ENCODE results near the gene TRPC4.

Gene TRPC4

DNA sequence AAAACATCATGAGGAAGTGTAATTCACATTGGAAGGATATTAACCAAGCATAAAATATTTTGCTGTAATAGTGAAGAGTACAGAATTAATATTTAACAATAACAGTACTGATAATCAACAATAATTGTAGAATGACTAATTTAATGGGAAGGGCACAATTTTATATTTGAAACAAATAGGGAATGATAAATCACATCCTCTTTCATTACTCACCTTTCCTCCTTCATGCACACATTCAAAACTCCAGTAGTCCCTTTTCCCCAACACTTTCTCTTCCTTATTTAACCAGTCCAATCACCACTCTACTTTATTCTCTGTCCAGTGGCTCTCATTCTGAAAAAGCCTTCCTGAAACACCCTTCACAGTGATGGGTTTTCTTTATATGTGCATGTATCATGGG lies 160.3 kb downstream of the TRPC4 start:
- DNase-seq: no peak

DNA sequence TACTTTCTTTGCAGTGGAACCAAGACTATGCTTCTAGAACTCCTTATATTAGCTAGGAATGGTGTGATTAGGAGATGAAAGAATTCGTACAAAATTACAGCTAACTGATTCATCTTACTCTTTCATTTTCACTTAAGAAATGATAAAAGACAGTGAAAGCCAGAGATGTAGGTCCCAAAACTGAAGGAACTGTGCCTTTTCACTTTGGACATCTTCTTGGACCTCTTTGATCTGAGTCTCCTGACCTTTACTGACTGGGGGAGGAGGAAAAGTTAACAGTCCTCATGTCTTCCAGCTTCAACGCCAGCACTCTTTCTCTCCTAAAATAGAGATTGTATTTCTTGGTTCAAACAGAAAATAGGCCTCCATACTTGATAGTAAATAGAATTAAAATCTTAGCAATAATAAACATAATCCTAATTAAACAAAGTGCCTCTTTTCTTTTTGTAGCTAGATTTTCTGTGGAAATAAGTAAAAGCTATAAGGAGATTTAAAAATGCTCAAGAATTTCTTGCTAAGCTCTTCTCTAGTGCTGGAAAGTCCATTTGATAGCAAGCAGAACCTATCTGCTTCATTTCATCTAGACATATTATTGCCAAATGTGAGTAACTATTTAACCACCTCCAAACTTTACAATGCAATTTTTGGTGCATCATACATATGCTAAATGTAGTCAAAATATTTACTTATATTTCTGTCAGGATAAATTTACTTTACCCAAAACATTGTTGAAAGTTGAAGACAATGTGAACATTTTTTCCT lies 161.7 kb downstream of the TRPC4 start:
- no peak for DNase-seq

GRCh38 chr13:37706041-37706440 lies 163.5 kb downstream of the TRPC4 start:
- DNase-seq: no peak

- no peak for DNase-seq
Measured at GRCh38 chr13:37701972-37702371, 167.6 kb downstream of the TRPC4 start.

DNA sequence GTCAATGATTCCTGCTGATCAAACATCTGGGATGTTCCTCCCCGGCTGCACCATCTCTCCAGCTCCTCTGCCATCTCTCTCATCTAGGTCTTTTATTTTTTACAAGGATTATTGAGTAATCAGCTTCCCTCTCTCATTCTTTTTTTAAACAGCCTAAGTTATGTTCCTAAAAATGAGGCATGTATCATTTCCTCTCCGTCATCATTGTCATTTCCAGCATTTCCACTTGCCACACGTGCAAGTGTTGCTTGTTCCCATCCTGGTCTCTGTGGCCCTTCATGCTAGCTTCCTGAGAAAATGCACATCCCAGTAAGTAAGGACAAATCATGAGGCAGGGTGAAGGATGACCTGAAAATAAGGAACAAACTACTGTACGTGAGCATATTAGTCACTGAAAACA lies 168.3 kb downstream of the TRPC4 start:
- DNase-seq: no peak

GRCh38 chr13:37700887-37701286 lies 168.7 kb downstream of the TRPC4 start:
- no peak for DNase-seq

- no peak for DNase-seq
Measured at GRCh38 chr13:37695200-37695599, 174.4 kb downstream of the TRPC4 start.

DNA sequence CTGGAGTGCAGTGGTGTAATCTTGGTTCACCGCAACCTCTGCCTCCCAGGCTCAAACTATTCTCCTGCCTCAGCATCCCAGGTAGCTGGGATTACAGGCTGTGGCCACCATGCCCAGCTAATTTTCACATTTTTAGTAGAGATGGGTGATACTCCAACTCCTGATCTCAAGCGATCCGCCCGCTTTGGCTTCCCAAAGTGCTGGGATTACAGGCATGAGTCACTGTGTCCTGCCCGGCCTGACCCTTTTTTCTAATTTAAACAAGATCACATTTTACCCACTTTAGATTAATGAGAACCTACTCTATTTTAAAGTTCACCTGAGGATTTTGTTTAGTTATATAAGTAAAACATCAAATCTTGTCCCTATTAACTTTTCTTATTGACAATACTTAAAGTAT lies 179.2 kb downstream of the TRPC4 start:
- no peak for DNase-seq

- no peak for DNase-seq
Measured at GRCh38 chr13:37686501-37686900, 183.1 kb downstream of the TRPC4 start.

- DNase-seq: no peak
Measured at GRCh38 chr13:37685206-37685605, 184.4 kb downstream of the TRPC4 start.

DNA sequence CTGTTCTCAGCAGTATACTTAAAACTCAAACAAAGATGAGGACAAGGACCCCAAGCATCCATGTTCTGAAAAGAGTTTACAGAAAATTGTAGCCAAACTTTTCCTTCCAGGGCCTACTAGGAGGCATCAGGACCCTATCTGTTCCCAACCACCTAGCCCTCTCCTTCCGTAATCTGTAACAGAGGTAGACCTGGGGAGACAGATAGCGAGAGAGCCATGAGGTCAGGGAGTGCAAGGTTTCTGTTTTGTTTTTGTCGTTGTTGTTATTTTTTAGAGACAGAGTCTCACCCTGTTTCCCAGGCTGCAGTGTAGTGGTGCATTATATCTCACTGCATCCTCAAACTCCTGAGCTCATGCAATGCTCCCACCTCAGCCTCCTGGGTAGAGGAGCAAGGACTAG lies 187.1 kb downstream of the TRPC4 start:
- no peak for DNase-seq

- no peak for DNase-seq
Measured at GRCh38 chr13:37681281-37682032, 188.1 kb downstream of the TRPC4 start.

GRCh38 chr13:37680137-37680536 lies 189.4 kb downstream of the TRPC4 start:
- DNase-seq: no peak

- DNase-seq: no peak
Measured at GRCh38 chr13:37679043-37679442, 190.5 kb downstream of the TRPC4 start.

DNA sequence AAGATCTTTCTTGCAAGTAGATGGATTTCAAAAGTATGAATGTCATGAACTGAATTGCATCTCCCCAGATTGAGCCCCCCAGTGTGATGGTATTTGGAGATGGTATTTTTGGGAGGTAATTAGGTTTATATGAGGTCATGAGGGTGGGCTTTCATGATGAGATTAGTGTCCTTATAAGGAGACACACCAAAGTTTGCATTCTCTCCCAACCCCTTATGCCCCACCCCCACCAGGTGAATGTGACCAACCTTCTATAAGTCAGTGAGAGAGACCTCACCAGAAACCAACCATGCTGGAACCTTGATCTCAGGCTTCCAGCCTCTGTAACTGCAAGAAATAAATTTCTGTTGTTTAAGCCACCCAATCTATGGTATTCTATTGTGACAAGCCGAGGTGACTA lies 199.7 kb downstream of the TRPC4 start:
- DNase-seq: no peak

GRCh38 chr13:37667702-37668101 lies 201.9 kb downstream of the TRPC4 start:
- DNase-seq: no peak

DNA sequence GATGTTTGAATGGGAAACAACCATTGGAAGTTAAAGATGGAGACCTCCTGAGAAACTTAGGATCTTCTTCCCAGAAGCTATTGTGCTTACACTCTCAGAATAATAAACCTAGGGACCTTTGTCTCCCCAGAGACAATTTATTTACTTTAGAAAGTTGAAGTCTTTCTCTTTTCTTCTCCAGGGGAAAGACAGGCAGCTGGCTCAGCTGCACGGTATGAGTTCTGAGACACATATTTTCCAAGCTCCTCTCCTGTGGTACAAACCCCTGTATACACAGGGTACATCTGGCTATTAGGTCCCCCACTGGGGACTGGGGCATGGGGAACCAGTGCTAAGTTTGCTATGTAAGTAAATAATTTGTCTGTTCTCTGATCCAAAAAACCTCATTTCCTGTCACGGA lies 203.5 kb downstream of the TRPC4 start:
- no peak for DNase-seq

DNA sequence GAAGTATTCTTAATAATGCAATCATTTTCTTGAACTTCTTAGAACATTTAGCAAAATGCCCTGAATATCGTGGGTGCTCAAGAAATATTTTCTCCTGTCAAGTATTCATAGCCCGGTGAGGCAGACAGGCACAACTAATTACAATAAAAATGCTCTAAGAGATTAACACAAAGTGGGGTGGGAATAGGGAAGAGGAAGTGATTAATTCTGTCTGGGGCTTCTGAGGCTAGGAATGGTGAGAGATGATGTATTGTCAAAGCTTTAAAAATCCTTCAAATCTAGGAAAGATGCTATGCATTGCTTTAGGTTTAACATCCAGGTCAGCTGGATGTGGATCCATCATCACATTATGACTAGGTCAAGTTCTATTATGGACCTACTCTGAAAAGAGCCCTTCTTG lies 204.2 kb downstream of the TRPC4 start:
- DNase-seq: no peak

DNA sequence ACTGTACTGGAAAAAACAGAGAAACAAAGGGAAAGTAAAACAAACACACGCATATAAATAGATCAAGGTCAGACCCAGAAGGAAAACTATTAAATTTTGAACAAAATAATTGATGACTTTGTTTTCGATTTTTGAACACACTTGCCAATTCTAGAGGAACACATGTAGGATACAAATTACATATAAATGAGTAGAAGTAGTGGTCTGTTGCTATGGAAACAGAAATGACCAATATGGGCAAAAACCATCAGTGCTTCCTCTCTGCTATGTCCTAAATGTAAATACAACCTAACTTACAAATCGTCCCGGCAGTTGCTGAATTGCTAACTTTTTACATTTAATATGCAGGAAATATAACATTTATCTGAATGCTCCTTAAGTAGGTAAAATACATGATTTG lies 205.8 kb downstream of the TRPC4 start:
- no peak for DNase-seq

DNA sequence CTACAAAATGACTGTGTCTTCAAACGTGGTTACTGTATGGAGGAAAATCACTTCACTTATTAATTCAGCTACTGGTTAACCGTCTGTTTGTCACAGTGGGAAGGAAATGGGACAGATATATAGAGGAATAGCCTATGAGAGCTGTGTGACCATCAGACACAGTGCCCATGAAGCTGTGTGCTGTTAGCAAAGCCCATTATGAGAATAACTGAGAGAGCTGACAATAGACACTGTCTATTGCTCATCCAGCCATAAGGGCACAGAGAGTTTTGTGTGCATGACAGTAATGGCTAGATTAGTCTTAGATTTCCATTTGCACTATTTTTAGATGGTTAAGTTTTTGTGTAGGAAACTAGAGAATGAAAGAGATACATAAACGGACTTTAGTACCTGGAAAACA lies 206.9 kb downstream of the TRPC4 start:
- DNase-seq: no peak

DNA sequence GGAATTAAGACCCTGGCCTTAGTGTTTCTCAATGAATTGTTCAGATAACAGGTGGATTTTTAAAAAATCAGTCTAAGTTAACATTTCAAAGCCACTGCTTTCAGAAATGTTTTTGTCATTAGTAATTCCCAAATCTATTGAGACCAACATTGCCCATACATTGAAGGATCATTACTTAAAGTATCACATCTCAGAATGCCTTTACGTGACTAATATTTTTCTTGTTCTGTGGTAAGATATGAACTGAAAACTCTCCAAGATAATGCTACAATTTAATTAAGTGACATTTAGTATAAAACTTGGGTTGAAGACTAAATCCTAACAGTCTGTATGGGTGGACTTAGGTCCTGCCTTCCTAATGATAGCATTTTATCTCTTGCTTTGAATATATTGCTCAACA lies 211.6 kb downstream of the TRPC4 start:
- no peak for DNase-seq

- no peak for DNase-seq
Measured at GRCh38 chr13:37657134-37657533, 212.4 kb downstream of the TRPC4 start.

- DNase-seq: no peak
Measured at GRCh38 chr13:37656247-37656940, 213.2 kb downstream of the TRPC4 start.

- no peak for DNase-seq
Measured at GRCh38 chr13:37652596-37652995, 217.0 kb downstream of the TRPC4 start.

Data from stimulated activated CD4-positive, alpha-beta T cell treated with anti-CD3 and anti-CD28 coated beads, Interleukin-2, amount 100 ng/mL, for 24 hours (primary cell).